T-helper 1 cell (primary cell): ENCODE data around the gene MAMLD1.
"Not testable (repeated sequence)": the region's sequence is repeated elsewhere in the genome, so short reads cannot be mapped to it uniquely, and the experiment has no call there.

Experiments used
- DNase-seq, 5 donors: peaks; one replicate each; pipeline ENCODE4 v3.0.0-alpha.2; 2012 to 2020
- total RNA-seq, 4 donors: gene quantifications; one replicate each; lab custom pipeline; 2026; lab: John Stamatoyannopoulos, UW

The MAMLD1 gene, protein sequence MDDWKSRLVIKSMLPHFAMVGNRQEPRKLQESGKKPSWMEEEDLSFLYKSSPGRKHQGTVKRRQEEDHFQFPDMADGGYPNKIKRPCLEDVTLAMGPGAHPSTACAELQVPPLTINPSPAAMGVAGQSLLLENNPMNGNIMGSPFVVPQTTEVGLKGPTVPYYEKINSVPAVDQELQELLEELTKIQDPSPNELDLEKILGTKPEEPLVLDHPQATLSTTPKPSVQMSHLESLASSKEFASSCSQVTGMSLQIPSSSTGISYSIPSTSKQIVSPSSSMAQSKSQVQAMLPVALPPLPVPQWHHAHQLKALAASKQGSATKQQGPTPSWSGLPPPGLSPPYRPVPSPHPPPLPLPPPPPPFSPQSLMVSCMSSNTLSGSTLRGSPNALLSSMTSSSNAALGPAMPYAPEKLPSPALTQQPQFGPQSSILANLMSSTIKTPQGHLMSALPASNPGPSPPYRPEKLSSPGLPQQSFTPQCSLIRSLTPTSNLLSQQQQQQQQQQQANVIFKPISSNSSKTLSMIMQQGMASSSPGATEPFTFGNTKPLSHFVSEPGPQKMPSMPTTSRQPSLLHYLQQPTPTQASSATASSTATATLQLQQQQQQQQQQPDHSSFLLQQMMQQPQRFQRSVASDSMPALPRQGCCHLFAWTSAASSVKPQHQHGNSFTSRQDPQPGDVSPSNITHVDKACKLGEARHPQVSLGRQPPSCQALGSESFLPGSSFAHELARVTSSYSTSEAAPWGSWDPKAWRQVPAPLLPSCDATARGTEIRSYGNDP
- 0.61 to 2.7 (median 1.5) reads per million in 4 donors for total RNA-seq

DNA sequence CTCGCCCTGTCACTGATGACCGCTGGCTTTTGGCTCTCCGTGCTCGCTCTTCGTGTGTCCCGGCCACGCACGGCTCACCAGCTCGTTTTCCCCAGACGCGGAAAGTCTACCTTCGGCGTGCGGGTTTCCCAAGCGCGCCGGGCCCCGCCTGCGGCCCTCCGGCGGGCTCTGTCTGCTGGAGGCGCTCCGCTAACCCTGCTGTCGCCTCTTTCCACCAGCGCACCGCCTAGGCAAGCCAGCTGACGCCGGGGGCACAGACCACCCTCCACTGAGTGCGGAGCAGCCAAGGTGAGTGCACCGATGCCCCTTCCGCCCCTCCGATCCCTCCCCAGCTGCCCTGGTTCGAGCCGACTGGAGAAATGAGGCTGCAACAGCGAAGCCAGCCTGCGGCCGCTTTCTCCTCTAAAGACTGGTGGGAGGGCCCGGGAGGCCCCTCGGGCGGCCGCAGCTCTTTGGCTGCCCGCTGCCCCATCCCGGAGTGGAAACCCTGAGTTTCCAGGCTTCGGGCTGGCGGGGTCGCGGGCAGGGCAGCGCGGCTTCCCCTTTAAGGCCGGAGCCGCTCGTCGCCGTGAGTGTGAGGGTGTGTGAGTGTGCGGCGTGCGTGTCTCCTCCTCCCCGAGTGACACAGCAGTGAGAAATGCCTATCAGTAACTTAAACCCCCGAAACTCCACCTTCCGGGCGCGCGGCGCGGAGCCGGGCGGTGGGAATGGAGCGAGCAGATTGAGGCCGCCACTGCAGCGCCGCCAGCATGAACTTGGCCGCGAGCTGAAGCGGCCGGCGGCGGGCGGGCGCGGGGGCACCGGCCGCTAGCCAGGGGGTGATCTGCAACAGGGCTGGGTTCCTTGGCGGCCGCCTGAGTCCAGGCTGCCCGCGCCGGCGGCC is at the start of gene MAMLD1:
MAMLD1 (plus strand) TSS at position 719 of the 883 bp plus-strand sequence. CDS start 82,200 bp downstream, outside the sequence.
- DNase-seq: peak in 4 of 5 donors; percentile 19 to 73 (median 46)

DNA sequence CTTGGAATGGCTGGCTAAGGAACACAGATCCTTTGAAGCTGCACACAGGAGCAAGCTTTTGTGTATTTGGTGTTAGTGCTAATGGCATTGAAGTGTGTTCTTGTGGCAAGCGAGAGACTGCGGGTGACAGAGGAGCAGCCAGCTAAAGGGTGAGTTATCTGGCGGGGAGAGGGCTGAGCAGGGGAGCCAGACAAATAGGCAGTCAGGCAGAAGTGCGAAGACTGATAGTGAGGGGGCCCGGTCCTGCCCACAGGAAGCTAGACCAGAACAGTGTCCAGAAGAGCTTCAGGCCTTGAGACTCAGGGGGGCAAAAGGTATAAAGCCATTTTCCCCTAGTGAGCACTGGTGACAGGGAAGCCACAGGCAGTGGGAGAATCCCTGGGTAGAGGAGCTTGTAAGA is 49.6 kb upstream of the MAMLD1 start:
- DNase-seq: no peak

GRCh38 chrX:150314186-150314585 is 48.9 kb upstream of the MAMLD1 start:
- no peak for DNase-seq

DNA sequence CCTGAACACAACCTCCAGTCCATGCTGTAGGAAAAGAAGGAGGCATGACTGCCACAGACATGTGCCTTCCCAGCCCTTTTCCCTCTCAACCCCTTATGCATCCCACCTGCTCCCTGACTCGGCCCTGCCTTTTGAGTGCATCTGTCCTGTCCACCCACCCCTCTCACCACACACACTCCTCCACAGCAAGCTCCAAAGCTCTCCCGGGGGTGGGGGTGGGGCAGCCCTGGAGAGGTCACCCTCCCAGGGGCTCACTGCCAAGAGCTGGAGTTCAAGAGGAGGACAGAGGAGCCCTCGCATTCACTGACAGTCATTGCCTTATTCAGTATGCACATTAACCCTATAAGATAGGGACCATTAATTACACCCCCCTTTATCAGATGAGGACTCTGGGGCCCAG is 46.6 kb upstream of the MAMLD1 start:
- DNase-seq: no peak

- no peak for DNase-seq
These were observed 40.1 kb upstream of the MAMLD1 start for GRCh38 chrX:150323020-150323419.

DNA sequence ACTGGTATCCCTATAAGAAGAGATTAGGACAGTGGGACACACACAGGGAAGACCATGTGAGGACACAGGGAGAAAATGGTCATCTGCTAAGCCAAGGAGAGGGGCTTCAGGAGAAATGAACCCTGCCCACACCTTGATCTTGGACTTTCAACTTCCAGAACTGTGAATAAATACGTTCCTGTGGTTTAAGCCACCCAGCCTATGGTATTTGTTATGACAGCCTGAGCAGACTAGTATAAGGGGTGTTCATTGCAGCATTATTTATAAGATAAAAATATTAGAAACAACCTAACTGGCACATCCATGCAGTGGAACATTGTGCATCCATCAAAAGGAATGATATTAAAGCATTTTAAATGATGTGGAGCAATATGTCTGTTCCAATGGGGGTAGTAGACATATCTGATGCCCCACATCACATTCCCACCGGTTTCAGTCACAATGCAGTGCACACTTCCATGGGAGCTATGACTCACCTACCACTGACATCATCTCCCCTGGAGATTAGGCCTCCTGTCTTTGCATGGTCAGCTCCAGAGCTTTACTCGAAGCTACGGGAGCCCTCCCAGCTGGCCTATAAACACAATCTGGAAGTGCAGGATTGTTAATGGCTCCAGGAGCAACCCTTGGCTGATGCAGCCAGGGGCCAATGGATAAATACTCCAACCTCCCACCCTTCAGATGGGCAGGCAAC is 38.9 kb upstream of the MAMLD1 start:
- no peak for DNase-seq

DNA sequence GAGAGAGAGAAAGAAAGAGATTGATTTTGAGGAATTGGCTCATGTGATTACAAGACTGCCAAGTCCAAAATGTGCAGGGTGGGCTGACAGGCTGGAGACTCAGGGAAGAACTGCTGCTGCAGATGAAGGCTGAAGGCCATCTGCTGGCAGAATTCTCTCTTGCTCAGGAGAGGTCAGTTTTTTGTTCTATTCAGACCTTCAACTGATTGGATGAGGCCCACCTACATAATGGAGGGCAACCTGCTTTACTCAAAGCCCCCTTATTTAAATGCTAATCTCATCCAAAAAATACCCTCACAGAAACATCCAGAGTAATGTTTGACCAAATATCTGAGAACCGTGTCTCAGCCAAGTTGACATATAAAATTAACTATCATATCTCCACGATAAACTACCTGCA is 38.2 kb upstream of the MAMLD1 start:
- DNase-seq: no peak

DNA sequence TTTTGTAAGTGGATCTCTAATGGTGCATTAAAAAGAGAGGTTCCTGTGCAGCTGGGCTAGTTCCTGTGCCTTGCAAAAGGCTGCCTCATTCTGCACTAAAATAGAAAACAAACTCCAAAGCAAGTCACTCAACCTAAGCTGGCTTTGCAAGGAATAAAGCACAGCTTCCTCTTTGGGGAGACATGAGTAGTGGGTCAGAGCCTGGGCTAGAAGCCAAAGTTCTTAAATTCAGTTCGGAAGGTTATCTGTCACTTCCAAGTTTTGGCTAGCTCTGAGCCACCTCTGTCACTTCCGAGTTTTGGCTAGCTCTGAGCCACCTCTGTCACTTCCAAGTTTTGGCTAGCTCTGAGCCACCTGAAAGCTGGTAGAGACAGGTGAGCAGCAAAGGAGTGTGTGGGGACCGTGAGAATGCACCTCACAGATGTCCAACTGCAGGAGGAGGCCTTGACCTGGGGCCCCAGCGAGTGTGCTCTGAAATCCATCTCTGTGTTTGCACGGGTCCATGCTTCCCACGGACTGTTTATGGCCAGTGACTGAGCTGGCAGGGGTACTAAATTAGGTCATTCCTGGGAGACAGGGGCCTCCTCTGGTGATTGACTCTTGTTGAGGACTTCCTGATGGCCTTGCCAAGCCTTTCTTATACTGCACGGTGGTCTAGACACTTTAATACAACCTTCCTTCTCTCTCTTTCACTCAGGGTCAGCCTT is 36.4 kb upstream of the MAMLD1 start:
- no peak for DNase-seq

DNA sequence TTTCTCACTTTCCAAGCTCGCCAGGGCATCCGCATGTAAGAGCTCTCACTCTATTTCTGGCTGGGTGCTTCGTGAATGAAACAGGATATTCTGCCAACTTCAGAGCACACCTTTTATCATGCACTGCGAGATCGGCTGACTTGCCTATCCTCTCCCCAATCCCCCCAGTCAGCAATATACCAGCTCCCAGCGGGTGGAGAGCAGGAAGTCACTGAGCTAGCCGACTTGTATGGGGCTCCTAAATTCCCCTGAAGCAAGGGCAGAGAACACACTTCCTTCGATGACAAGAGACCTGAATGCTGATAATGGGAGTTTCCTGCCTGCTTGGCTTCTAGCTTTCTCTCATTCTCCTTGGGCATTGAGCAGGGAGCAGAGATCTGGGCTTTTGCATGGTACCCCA is 33.8 kb upstream of the MAMLD1 start:
- no peak for DNase-seq

- DNase-seq: no peak
These were observed 33.2 kb upstream of the MAMLD1 start for GRCh38 chrX:150329868-150330267.

DNA sequence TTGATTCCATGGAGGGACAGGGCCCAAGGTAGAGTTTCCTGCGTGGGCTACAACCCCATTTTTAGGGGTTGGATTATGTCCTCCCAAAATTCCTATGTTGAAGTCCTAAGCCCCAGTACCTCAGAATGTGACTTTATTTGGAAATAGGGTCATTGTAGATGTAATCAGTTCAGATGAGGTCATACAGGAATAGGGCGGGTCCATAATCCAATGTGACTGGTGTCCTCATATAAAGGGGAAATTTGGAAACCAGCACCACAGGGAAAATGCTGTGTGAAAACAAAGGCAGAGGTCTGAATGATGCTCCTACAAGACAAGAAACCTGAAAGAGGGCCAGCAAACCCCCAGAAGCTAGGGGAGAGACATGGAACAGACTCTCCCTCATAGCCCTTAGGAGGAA is 31.1 kb upstream of the MAMLD1 start:
- no peak for DNase-seq

DNA sequence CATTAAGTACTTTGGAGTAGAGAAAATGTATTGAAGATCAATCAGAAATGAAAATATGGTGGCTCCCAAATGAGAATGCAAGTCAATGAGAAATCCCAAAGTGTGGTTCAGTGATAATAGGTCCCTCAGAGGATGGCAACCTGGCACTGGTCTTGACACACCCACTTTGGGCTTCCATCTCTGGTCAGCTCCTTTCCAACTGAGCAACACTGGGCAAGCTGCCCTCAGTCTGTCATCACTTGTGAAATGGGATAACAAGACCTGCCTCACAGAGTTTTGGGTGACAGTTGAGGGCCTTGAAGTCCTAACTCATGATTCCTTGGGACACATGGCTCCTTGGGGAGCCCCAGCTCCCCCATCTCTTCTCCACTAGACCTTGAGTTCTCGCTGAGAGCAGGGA is 29.0 kb upstream of the MAMLD1 start:
- no peak for DNase-seq

GRCh38 chrX:150334981-150335380 is 28.1 kb upstream of the MAMLD1 start:
- DNase-seq: no peak

DNA sequence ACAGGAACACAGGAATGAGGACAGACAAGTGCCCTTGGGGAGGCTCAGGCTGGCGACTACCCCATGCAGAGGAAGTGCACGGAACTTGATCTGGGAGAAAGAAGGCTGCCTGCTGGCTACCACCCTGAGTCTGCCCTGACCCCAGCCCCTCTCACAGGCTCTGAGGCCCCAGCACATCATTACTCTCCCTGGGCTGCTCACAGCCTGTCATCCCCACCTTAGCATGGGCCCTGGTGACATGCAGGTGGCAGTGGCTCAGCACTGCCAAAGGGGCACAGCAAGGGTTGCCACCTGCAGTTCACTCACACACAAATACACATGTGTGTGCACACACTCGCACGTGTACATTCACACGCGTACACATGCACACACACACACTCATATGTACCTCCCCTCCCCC is 26.1 kb upstream of the MAMLD1 start:
- DNase-seq: no peak

DNA sequence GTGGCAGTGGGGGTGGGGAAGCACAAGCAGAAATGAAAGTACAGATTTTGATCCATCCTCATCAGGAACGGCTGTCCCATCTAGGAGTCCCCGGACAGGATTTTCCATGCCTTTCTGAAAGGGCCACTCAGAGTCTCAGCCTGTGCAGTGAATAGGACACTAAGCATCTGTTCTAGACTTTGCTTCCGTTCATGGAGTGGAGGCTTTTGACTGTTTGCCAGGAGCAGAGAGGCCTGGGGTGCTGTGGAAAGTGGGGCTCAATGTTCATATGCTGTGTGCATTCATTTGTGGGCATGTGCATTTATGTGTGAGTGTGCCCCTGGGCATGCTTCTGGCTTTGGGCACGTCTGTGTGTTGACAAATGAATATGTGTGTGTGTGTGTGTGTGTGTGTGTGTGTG is 25.6 kb upstream of the MAMLD1 start:
- DNase-seq: no peak

GRCh38 chrX:150338615-150339014 is 24.5 kb upstream of the MAMLD1 start:
- DNase-seq: no peak

DNA sequence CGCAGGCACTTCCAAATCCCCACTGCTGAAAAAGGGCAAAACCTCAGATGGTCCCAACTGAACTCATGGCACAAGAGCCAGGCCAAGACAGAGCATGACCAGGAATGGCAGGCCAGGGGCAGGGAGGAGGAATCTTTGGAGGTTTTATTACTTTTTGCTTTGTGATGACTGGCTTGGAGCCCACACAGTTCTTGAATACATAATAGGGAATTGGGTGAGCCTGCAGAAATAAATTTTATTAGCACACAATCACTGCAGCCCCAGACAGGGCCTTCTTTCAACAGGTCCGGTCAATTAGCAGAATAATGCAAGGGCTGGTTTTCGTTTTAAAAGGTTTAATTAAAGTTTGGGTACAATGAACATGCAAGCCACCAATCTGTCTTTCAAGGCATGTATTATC is 23.4 kb upstream of the MAMLD1 start:
- no peak for DNase-seq

- DNase-seq: not testable (repeated sequence)
These were observed 22.8 kb upstream of the MAMLD1 start for GRCh38 chrX:150340326-150340725.

GRCh38 chrX:150347471-150347870 is 15.6 kb upstream of the MAMLD1 start:
- DNase-seq: no peak

DNA sequence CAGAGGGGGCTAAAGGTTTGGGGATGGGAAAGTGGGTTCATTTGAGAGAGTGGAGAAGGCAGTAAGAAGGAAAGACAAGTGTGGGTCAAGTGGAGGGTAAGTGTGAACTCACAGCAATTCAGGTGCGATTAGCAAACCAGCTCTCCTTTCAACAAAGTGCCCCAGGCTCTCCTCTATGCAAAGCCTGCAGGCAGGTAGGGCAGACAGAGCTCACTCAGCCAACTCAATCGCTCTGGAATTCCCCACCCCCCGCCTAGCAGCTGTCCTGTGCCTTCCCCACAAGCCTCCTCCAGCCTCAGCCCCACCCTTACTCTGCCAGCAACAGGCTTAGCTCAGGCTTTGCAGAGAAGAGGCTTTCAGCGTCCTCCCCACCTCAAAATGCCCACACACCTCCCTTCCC is 14.8 kb upstream of the MAMLD1 start:
- no peak for DNase-seq

GRCh38 chrX:150352114-150352513 is 11.0 kb upstream of the MAMLD1 start:
- no peak for DNase-seq

DNA sequence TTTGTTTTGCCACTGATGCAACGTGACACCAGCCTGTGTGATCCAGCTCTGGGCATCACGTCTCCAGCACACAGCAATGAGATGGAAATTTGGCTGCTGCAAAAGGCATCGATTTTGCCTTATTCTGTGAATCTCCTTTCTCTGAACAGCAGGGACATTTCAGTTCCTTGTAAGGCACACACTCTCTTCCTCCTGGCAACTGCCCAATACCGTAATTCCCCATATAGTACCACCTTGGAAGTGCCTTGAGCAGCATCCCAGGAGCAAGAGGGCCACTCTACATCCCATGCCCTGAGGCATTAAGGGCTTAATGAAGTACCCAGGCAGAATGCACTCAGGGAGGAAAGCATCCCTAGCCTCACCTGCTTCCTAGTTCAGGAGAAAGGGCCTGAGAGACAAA is 10.5 kb upstream of the MAMLD1 start:
- DNase-seq: no peak
